ENCODE measurements around the gene TDRKH.

GRCh38 chr1:151838222-151839081 is 48.2 kb upstream of the TDRKH start:
- TF ChIP-seq CTCF (IDR thresholded peaks at IDR 0.05): no peak
- no peak for TF ChIP-seq POLR2A (IDR thresholded peaks at IDR 0.05)

All from body of pancreas (tissue), 4 donors.